Prostate gland (tissue), 2 donors: ENCODE data around the gene ADAMTS14.

ENCODE experiments used
- POLR2A ChIP-seq: fragments of 450-650 bp; IDR thresholded peaks from one replicate; pipeline ENCODE4 v1.6.1; 2016; ENCODE audit warnings: antibody characterized with exemption, mild to moderate bottlenecking
- POLR2AphosphoS5 ChIP-seq: sonication (generic); formaldehyde crosslinking; IDR thresholded peaks from one replicate; pipeline ENCODE4 v1.6.1; 2017; ENCODE audit warnings: antibody characterized with exemption
- TF ChIP-seq, protein P1 (sequence below), 4 experiments: fragments of 200-600 bp in 2 of 4; fragments of 450-650 bp in 2 of 4; sonication (generic) in 2 of 4; IDR thresholded peaks; 1 replicate in 3 of 4; 2 replicates in 1 of 4; pipeline ENCODE4 v1.5.1; 2016 to 2019; ENCODE audit warnings: antibody characterized with exemption in 4 of 4, mild to moderate bottlenecking in 2 of 4, moderate library complexity in 2 of 4

GRCh38 chr10:70799124-70799523 lies 126.8 kb downstream of the ADAMTS14 start:
- TF ChIP-seq POLR2AphosphoS5, result no peak
- TF ChIP-seq POLR2A, result no peak
- TF ChIP-seq, protein P1, sequence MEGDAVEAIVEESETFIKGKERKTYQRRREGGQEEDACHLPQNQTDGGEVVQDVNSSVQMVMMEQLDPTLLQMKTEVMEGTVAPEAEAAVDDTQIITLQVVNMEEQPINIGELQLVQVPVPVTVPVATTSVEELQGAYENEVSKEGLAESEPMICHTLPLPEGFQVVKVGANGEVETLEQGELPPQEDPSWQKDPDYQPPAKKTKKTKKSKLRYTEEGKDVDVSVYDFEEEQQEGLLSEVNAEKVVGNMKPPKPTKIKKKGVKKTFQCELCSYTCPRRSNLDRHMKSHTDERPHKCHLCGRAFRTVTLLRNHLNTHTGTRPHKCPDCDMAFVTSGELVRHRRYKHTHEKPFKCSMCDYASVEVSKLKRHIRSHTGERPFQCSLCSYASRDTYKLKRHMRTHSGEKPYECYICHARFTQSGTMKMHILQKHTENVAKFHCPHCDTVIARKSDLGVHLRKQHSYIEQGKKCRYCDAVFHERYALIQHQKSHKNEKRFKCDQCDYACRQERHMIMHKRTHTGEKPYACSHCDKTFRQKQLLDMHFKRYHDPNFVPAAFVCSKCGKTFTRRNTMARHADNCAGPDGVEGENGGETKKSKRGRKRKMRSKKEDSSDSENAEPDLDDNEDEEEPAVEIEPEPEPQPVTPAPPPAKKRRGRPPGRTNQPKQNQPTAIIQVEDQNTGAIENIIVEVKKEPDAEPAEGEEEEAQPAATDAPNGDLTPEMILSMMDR (IDR thresholded peaks at IDR 0.05), result no peak
